Measurements from ENCODE around the gene CNTN5.
A peak's percentile ranks its signal among the peaks of the same experiment; 100 is the strongest.

CNTN5 gene

GRCh38 chr11:99366546-99366945 is 345.8 kb downstream of the CNTN5 start:
- TF ChIP-seq TOX (CRISPR knock-in tag; IDR thresholded peaks at IDR 0.05; ENCODE audit: borderline replicate concordance) (no peak), ISL1 (CRISPR knock-in tag; IDR thresholded peaks at IDR 0.05) (no peak), ZNF565 (CRISPR knock-in tag; conservative IDR thresholded peaks at IDR 0.05; ENCODE audit: low read depth) (no peak), SNAI2 (CRISPR knock-in tag; IDR thresholded peaks at IDR 0.05) (no peak), ARNTL (CRISPR knock-in tag; IDR thresholded peaks at IDR 0.05; ENCODE audit: borderline replicate concordance, low read depth) (no peak), ZFP3 (CRISPR knock-in tag; IDR thresholded peaks at IDR 0.05) (no peak), ZC3H10 (CRISPR knock-in tag; IDR thresholded peaks at IDR 0.05) (no peak), GLIS3 (CRISPR knock-in tag; IDR thresholded peaks at IDR 0.05) (no peak), RARB (CRISPR knock-in tag; IDR thresholded peaks at IDR 0.05) (no peak), ESRRG (CRISPR knock-in tag; IDR thresholded peaks at IDR 0.05) (no peak), CSDC2 (CRISPR knock-in tag; IDR thresholded peaks at IDR 0.05) (no peak)
- ATAC-seq: no peak

DNA sequence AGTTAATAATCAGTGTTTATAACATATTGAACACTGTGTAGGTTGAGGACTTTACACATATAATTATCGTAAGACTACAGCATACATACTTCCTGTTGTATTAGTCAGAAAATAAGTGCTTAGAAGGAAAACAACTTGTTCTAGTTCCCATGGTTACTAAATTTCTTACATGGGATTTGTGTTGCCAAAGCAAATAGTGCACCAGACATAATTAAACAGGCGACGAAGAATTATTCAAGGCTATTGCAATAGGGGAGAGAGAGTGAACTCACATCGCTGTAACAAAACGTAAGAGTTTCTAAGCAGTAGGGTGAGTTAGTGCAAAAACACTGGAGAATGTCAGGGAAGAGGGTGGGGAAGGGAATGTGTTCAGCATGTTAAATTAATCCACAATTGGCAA is 347.8 kb downstream of the CNTN5 start:
- TF ChIP-seq RARB (CRISPR knock-in tag; IDR thresholded peaks at IDR 0.05): no peak
- no peak for TF ChIP-seq ZNF70 (CRISPR knock-in tag; IDR thresholded peaks at IDR 0.05)
- TF ChIP-seq ESRRG (CRISPR knock-in tag; IDR thresholded peaks at IDR 0.05): no peak
- TF ChIP-seq ISL1 (CRISPR knock-in tag; IDR thresholded peaks at IDR 0.05): no peak
- TF ChIP-seq TOX (CRISPR knock-in tag; IDR thresholded peaks at IDR 0.05; ENCODE audit: borderline replicate concordance): no peak
- no peak for TF ChIP-seq BACH2 (CRISPR knock-in tag; IDR thresholded peaks at IDR 0.05; ENCODE audit: borderline replicate concordance)
- TF ChIP-seq POU6F1 (CRISPR knock-in tag; IDR thresholded peaks at IDR 0.05; ENCODE audit: borderline replicate concordance, low read depth): no peak
- no peak for TF ChIP-seq ARNTL (CRISPR knock-in tag; IDR thresholded peaks at IDR 0.05; ENCODE audit: borderline replicate concordance, low read depth)
- no peak for TF ChIP-seq PPARA (CRISPR knock-in tag; IDR thresholded peaks at IDR 0.05; ENCODE audit: borderline replicate concordance)
- TF ChIP-seq ZC3H10 (CRISPR knock-in tag; IDR thresholded peaks at IDR 0.05): no peak
- TF ChIP-seq TCF4 (CRISPR knock-in tag; IDR thresholded peaks at IDR 0.05; ENCODE audit: borderline replicate concordance): no peak
- TF ChIP-seq ZNF8 (CRISPR knock-in tag; IDR thresholded peaks at IDR 0.05): no peak
- no peak for TF ChIP-seq SNAI2 (CRISPR knock-in tag; IDR thresholded peaks at IDR 0.05)
- TF ChIP-seq ZFP30 (CRISPR knock-in tag; IDR thresholded peaks at IDR 0.05): no peak

GRCh38 chr11:99370549-99371216 is 349.9 kb downstream of the CNTN5 start:
- peak; percentile 33; the same call in 1 of the 3 replicates for ATAC-seq

More for the DNA sequence above, 347.8 kb downstream of the CNTN5 start:
- ATAC-seq: no peak

More at GRCh38 chr11:99370549-99371216, 349.9 kb downstream of the CNTN5 start:
- TF ChIP-seq ZC3H10 (CRISPR knock-in tag; IDR thresholded peaks at IDR 0.05) (no peak), ZNF70 (CRISPR knock-in tag; IDR thresholded peaks at IDR 0.05) (no peak), CREB5 (CRISPR knock-in tag; IDR thresholded peaks at IDR 0.05; ENCODE audit: low read depth) (no peak), CSRNP3 (CRISPR knock-in tag; IDR thresholded peaks at IDR 0.05) (no peak), ZFP3 (CRISPR knock-in tag; IDR thresholded peaks at IDR 0.05) (no peak), TOX (CRISPR knock-in tag; IDR thresholded peaks at IDR 0.05; ENCODE audit: borderline replicate concordance) (no peak), ZNF565 (CRISPR knock-in tag; conservative IDR thresholded peaks at IDR 0.05; ENCODE audit: low read depth) (no peak), ZNF8 (CRISPR knock-in tag; IDR thresholded peaks at IDR 0.05) (no peak), ESRRG (CRISPR knock-in tag; IDR thresholded peaks at IDR 0.05) (no peak), RARB (CRISPR knock-in tag; IDR thresholded peaks at IDR 0.05) (no peak), POU6F1 (CRISPR knock-in tag; IDR thresholded peaks at IDR 0.05; ENCODE audit: borderline replicate concordance, low read depth) (no peak), TCF4 (CRISPR knock-in tag; IDR thresholded peaks at IDR 0.05; ENCODE audit: borderline replicate concordance) (no peak), ARNTL (CRISPR knock-in tag; IDR thresholded peaks at IDR 0.05; ENCODE audit: borderline replicate concordance, low read depth) (no peak), GLIS3 (CRISPR knock-in tag; IDR thresholded peaks at IDR 0.05) (no peak), BACH2 (CRISPR knock-in tag; IDR thresholded peaks at IDR 0.05; ENCODE audit: borderline replicate concordance) (no peak), SNAI2 (CRISPR knock-in tag; IDR thresholded peaks at IDR 0.05) (no peak)
- TF ChIP-seq, protein P1, sequence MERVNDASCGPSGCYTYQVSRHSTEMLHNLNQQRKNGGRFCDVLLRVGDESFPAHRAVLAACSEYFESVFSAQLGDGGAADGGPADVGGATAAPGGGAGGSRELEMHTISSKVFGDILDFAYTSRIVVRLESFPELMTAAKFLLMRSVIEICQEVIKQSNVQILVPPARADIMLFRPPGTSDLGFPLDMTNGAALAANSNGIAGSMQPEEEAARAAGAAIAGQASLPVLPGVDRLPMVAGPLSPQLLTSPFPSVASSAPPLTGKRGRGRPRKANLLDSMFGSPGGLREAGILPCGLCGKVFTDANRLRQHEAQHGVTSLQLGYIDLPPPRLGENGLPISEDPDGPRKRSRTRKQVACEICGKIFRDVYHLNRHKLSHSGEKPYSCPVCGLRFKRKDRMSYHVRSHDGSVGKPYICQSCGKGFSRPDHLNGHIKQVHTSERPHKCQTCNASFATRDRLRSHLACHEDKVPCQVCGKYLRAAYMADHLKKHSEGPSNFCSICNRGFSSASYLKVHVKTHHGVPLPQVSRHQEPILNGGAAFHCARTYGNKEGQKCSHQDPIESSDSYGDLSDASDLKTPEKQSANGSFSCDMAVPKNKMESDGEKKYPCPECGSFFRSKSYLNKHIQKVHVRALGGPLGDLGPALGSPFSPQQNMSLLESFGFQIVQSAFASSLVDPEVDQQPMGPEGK (CRISPR knock-in tag; IDR thresholded peaks at IDR 0.05; ENCODE audit: borderline replicate concordance): no peak
- TF ChIP-seq, protein P2, sequence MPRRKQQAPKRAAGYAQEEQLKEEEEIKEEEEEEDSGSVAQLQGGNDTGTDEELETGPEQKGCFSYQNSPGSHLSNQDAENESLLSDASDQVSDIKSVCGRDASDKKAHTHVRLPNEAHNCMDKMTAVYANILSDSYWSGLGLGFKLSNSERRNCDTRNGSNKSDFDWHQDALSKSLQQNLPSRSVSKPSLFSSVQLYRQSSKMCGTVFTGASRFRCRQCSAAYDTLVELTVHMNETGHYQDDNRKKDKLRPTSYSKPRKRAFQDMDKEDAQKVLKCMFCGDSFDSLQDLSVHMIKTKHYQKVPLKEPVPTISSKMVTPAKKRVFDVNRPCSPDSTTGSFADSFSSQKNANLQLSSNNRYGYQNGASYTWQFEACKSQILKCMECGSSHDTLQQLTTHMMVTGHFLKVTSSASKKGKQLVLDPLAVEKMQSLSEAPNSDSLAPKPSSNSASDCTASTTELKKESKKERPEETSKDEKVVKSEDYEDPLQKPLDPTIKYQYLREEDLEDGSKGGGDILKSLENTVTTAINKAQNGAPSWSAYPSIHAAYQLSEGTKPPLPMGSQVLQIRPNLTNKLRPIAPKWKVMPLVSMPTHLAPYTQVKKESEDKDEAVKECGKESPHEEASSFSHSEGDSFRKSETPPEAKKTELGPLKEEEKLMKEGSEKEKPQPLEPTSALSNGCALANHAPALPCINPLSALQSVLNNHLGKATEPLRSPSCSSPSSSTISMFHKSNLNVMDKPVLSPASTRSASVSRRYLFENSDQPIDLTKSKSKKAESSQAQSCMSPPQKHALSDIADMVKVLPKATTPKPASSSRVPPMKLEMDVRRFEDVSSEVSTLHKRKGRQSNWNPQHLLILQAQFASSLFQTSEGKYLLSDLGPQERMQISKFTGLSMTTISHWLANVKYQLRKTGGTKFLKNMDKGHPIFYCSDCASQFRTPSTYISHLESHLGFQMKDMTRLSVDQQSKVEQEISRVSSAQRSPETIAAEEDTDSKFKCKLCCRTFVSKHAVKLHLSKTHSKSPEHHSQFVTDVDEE (CRISPR knock-in tag; IDR thresholded peaks at IDR 0.05): no peak

All from SK-N-SH treated with all-trans-retinoic acid at 6 μM for 48 hours (cell line).